SK-N-SH treated with all-trans-retinoic acid at 6 μM for 48 hours (cell line): ENCODE results near the gene DHDH.
"Not testable (repeated sequence)": the region's sequence is repeated elsewhere in the genome, so short reads cannot be mapped to it uniquely, and the experiment has no call there.

Experiments
- ATAC-seq: fragments of 200-7000 bp; cut with Tn5 transposase; 3 replicates; pipeline ENCODE4 v1.9.1; 2020; ENCODE audit warnings: mild to moderate bottlenecking, moderate library complexity
- ARNTL ChIP-seq: fragments of 450-650 bp; formaldehyde crosslinking; IDR thresholded peaks from 2 replicates; pipeline ENCODE4 v1.5.0; 2020; ENCODE audit warnings: low read depth, mild to moderate bottlenecking, moderate library complexity, borderline replicate concordance
- BACH2 ChIP-seq: fragments of 250-450 bp; sonication (Bioruptor Pico); IDR thresholded peaks from 2 replicates; pipeline ENCODE4 v1.9.0; 2021; ENCODE audit warnings: mild to moderate bottlenecking, borderline replicate concordance
- CREB5 ChIP-seq: fragments of 250-450 bp; sonication (Bioruptor Pico); IDR thresholded peaks from 2 replicates; pipeline ENCODE4 v1.5.1; 2020; ENCODE audit warnings: low read depth, mild to moderate bottlenecking, moderate library complexity
- CSDC2 ChIP-seq: fragments of 250-450 bp; sonication (Bioruptor Pico); IDR thresholded peaks from 2 replicates; pipeline ENCODE4 v1.5.0; 2020; ENCODE audit warnings: mild to moderate bottlenecking, moderate library complexity
- CSRNP3 ChIP-seq: fragments of 250-450 bp; sonication (Bioruptor Pico); IDR thresholded peaks from 2 replicates; pipeline ENCODE4 v1.5.1; 2021; ENCODE audit warnings: mild to moderate bottlenecking, moderate library complexity
- ESRRG ChIP-seq: fragments of 250-450 bp; sonication (Bioruptor Pico); IDR thresholded peaks from 2 replicates; pipeline ENCODE4 v1.6.1; 2021; ENCODE audit warnings: mild to moderate bottlenecking
- GLIS3 ChIP-seq: fragments of 250-450 bp; sonication (Bioruptor Pico); IDR thresholded peaks from 2 replicates; pipeline ENCODE4 v1.5.0; 2020; ENCODE audit warnings: mild to moderate bottlenecking, moderate library complexity
- OSR1 ChIP-seq: fragments of 250-450 bp; sonication (Bioruptor Pico); IDR thresholded peaks from 2 replicates; pipeline ENCODE4 v1.8.0; 2022; ENCODE audit warnings: moderate library complexity, mild to moderate bottlenecking, inconsistent platforms
- PATZ1 ChIP-seq: fragments of 250-450 bp; sonication (Bioruptor Pico); IDR thresholded peaks from 2 replicates; pipeline ENCODE4 v1.8.0; 2020; ENCODE audit warnings: mild to moderate bottlenecking, moderate library complexity, borderline replicate concordance
- POU6F1 ChIP-seq: fragments of 250-450 bp; sonication (Bioruptor Pico); IDR thresholded peaks from 2 replicates; pipeline ENCODE4 v1.8.0; 2021; ENCODE audit warnings: low read depth, mild to moderate bottlenecking, moderate library complexity, borderline replicate concordance
- RARB ChIP-seq: fragments of 250-450 bp; sonication (Bioruptor Pico); IDR thresholded peaks from 2 replicates; pipeline ENCODE4 v1.8.0; 2021; ENCODE audit warnings: mild to moderate bottlenecking, moderate library complexity
- SNAI2 ChIP-seq: fragments of 250-450 bp; sonication (Bioruptor Pico); IDR thresholded peaks from 2 replicates; pipeline ENCODE4 v1.5.0; 2020; ENCODE audit warnings: mild to moderate bottlenecking, moderate library complexity
- TOX ChIP-seq: fragments of 250-450 bp; sonication (Bioruptor Pico); IDR thresholded peaks from 2 replicates; pipeline ENCODE4 v1.8.0; 2021; ENCODE audit warnings: mild to moderate bottlenecking, moderate library complexity, borderline replicate concordance
- ZFP3 ChIP-seq: fragments of 250-450 bp; sonication (Bioruptor Pico); IDR thresholded peaks from 2 replicates; pipeline ENCODE4 v1.5.0; 2020; ENCODE audit warnings: mild to moderate bottlenecking, moderate library complexity
- ZFP30 ChIP-seq: fragments of 450-650 bp; formaldehyde crosslinking; IDR thresholded peaks from 2 replicates; pipeline ENCODE4 v1.5.0; 2022; ENCODE audit warnings: mild to moderate bottlenecking, moderate library complexity
- ZNF8 ChIP-seq: fragments of 450-650 bp; formaldehyde crosslinking; IDR thresholded peaks from 2 replicates; pipeline ENCODE4 v1.5.0; 2020; ENCODE audit warnings: mild to moderate bottlenecking, moderate library complexity

The DHDH gene

GRCh38 chr19:48922548-48923490 is 10.7 kb upstream of the DHDH start (continued):
- TF ChIP-seq GLIS3 = no peak
- no peak for TF ChIP-seq TOX (CRISPR knock-in tag)
- no peak for TF ChIP-seq ZFP30 (CRISPR knock-in tag)

- ATAC-seq = peak; percentile 77
- TF ChIP-seq TOX (CRISPR knock-in tag) = no peak
- TF ChIP-seq ZNF8 = no peak
- no peak for TF ChIP-seq BACH2 (CRISPR knock-in tag)
- TF ChIP-seq RARB (CRISPR knock-in tag) = no peak
- TF ChIP-seq ZFP3 = no peak
- TF ChIP-seq CSRNP3 = no peak
- no peak for TF ChIP-seq OSR1 (CRISPR knock-in tag)
Observed at GRCh38 chr19:48925240-48925843, 8.2 kb upstream of the DHDH start.

- peak; percentile 5; the same call in 2 of the 3 replicates for ATAC-seq
Observed at GRCh38 chr19:48925890-48926289, 7.6 kb upstream of the DHDH start.

- ATAC-seq = peak; percentile 76
- TF ChIP-seq RARB (CRISPR knock-in tag) (no peak), SNAI2 (CRISPR knock-in tag) (no peak), ARNTL (CRISPR knock-in tag) (no peak), CSRNP3 (no peak), PATZ1 (no peak), OSR1 (CRISPR knock-in tag) (no peak)
Observed at GRCh38 chr19:48926909-48927308, 6.6 kb upstream of the DHDH start.

GRCh38 chr19:48927692-48928091 is 5.8 kb upstream of the DHDH start:
- not testable (repeated sequence) for ATAC-seq

GRCh38 chr19:48928164-48929025 is 5.1 kb upstream of the DHDH start:
- ATAC-seq = no peak
- TF ChIP-seq ESRRG (CRISPR knock-in tag) = no peak
- no peak for TF ChIP-seq PATZ1
- TF ChIP-seq GLIS3 = no peak
- TF ChIP-seq CSDC2 (CRISPR knock-in tag) = no peak
- TF ChIP-seq ZFP3 = no peak
- TF ChIP-seq CREB5 (CRISPR knock-in tag) = no peak
- TF ChIP-seq ZFP30 (CRISPR knock-in tag) = no peak
- no peak for TF ChIP-seq BACH2 (CRISPR knock-in tag)
- no peak for TF ChIP-seq TOX (CRISPR knock-in tag)
- no peak for TF ChIP-seq ZNF8
- TF ChIP-seq RARB (CRISPR knock-in tag) = no peak
- no peak for TF ChIP-seq CSRNP3
- TF ChIP-seq POU6F1 (CRISPR knock-in tag) = no peak
